NCI-H510A treated with DMSO at 0.1 percent for 48 hours (cell line): Measurements from ENCODE around the gene GRIA1.
"Not testable (repeated sequence)": the region's sequence is repeated elsewhere in the genome, so short reads cannot be mapped to it uniquely, and the experiment has no call there.

Experiments used
- DNase-seq: peaks from one replicate; lab custom pipeline; 2025; lab: John Stamatoyannopoulos, UW

GRIA1 gene

DNA sequence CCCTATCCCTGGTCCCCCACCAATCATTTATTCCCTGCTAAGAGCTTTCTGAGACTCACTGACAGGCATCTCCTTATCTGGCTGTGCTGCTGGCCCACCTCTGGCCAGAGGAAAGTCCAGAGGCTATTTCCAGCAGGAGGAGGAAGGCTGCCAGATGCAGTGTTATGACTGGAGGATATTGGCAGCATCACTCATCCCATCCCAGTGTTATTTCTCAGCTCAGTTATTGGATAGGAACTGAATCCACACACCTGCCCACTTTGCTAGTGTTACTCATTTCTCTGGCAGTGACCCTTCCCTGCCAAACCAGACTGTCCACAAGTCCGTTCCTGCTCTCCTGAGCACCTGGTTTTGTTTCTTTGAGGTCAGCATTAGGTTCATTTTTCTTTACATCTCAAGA is 228.2 kb downstream of the GRIA1 start:
- DNase-seq, result no peak

DNA sequence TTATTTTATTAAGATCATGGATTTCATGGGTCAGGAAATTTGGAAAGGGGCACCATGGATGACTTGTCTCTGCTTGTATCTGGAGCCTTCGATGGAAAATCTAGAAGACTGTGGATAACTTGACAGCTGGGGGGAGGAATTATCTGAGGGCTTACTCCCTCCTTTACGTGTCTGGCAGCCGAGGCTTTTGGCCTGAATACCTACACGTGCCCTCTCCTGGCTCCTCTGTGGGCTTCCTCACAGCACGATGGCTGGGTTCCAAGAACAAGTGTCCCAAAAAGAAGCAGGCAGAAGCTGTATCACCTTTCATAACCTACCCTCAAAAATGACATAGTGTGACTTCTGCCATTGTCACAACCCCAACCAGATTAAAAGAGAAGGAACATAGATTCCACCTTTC is 228.9 kb downstream of the GRIA1 start:
- no peak for DNase-seq

DNA sequence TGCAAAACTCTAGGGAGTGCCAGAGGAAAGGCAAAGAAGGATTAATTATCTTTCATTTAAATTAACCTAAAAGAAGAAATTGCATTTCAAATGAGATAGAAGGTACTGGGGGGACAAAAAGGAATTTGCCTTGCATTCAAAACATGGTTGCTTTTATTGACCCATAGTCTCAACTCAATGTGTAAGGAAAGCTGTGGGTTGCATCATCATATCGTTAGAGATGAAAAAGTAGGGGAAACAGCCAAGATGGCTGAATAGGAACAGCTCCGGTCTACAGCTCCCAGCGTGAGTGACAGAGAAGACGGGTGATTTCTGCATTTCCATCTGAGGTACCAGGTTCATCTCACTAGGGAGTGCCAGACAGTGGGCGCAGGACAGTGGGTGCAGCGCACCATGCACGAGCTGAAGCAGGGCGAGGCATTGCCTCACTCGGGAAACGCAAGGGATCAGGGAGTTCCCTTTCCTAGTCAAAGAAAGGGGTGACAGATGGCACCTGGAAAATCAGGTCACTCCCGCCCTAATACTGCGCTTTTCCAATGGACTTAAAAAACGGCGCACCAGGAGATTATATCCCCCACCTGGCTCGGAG is 232.6 kb downstream of the GRIA1 start:
- DNase-seq, result not testable (repeated sequence)

DNA sequence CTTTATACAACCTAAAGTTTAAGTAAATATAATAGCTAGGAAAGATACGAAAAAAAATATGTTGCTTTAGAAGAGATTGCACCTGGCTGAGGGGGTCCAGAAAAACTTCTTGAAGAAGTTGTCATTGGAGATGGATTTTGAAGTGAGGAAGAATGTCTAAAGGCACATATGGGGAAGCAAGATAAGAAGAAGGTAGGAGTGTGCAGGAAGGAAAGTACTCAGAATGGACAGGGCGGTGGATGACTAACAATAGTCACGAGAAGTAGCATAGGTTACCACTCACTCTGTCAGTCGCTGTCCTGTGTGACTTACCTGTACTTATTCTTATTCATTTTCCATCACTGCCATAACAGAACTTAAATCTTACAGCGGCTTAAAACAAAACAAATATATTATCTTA is 251.6 kb downstream of the GRIA1 start:
- no peak for DNase-seq

DNA sequence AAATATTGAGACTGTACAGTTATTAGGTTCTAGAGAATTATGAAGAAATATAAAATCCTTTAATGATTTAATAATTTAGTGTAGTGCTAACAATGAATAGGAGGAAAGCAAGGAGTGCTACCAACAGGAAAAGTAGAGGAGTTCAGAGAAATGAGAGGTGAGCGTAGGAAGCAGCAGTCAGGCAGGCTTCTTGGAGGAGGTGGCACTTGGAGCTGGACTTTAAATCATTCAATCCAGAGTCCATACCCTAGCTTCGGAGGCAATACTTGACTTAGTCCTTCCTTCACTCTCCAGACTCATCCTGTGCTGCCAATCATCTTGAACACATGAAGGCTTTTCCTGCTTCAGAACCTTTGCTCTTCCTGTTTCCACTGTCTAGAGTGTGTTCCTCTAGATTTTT is 254.3 kb downstream of the GRIA1 start:
- DNase-seq, result no peak

DNA sequence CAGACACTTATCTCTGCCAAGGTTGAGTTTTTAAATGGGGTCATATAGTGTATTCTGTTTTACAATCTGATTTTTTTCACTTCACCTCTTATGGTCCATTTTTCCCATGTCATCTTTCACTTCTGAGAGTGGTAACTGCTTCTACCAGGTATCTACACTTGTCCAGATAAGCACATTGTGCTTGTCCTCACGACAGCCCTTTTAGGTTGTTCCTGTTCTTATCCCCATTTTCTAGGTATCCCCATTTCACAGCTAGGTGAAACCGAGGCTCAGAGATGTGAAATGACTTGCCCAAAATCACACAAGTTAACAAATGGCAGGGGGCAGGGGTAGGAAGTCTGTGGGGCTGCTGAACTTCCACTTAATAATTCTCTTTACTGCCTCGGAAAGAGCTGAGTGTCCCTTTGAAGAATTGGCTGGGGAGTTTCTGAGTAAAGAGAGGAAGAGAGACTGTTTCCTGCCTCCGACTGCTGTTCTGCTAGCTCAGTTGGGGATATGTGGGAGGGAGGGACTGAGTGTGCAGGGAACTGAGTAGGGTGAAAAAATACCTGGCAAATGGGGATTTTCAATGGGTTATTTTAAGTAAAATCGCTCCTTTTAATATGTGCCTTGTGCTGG is 255.4 kb downstream of the GRIA1 start:
- DNase-seq, result no peak

DNA sequence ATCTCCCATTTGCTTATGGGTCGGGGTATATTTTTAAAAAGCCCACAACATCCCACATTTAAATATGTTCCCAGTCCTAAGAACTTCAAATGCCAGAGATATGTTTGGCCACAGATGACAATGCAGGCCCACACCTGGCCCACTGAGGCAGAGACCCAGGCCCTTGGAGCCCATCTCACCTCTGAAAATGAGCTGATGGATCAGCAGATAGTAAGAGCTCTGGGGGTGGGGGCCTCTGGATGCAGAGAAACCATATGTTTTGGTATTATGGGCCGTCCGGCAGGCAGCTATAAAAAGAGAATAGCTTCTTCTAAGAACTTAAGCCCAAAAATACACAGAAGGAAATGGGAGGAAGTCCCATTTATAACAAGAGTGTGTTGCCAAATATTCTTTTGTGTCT is 256.0 kb downstream of the GRIA1 start:
- DNase-seq, result no peak

DNA sequence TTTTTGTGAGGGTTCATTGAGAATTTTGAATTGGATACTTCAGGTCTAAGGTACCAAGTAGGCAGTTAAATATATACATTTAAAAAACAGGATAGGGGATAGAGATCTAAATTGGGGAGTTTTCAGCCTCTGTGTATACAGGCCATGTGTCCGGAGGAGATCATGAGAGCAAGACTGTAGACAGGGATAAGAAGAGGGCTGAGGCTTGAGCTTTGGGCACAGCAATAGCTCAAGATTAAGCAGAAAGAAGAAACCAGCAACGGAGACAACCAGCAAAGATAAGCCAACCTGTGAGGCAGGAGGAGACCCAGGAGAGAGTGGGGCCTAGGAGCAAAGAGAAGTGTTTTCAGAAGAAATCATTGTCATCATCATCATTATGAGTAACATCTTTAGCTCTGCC is 258.4 kb downstream of the GRIA1 start:
- no peak for DNase-seq

DNA sequence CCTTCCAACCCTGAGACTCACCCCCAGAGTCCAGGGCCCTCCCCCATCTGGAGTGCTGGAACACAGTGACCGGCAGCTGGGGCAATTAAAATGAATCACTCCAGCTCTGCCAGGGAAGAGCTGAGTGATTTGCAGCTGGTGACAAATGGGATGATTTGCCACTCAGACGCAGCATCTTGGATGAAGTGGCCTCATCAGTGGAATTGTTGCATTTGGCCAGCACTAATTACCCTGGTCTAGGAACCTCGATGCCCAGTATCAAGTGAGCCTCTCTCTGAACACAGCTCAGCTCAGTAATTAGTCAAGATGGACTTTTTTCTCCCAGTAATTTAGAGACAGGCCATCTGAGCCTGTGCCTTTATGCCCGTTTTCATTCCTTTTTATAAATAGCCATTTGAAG is 259.5 kb downstream of the GRIA1 start:
- DNase-seq, result peak; percentile 43

DNA sequence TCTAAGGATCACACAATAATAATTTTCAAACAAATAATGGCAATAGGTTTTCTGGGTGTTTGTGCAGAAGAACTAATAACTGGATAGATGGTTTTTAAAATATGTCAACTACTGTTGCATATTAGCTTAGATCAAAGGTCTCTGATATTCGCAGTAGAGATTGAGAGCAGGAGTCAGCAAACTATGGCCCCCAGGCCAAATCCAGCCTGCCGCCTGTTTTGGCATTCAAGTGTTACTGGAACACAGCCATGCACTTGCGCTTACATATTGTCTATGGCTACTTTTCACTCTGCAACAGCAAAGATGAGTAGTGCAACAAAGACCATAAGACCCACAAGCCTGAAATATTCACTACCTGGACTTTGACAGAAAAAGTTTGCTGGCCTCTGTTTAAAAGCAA is 260.8 kb downstream of the GRIA1 start:
- DNase-seq, result no peak

DNA sequence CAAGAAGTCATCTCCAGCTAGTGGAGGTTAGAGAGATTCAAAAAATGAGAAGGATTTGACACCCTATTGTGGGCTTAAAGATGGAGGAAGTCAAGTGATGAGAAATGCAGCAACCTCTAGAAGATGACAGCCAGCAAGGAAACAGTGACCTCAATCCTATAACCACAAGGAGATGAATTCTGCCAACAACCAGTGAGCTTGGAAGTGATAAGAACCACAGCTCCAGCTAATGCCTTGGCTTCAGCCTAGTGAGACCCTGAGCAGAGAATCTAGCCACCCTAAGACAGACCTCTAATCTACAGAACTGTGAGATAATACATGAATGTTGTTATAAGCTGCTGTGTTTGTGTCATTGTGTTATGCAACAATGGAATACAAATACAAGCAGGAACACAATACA is 262.4 kb downstream of the GRIA1 start:
- no peak for DNase-seq

DNA sequence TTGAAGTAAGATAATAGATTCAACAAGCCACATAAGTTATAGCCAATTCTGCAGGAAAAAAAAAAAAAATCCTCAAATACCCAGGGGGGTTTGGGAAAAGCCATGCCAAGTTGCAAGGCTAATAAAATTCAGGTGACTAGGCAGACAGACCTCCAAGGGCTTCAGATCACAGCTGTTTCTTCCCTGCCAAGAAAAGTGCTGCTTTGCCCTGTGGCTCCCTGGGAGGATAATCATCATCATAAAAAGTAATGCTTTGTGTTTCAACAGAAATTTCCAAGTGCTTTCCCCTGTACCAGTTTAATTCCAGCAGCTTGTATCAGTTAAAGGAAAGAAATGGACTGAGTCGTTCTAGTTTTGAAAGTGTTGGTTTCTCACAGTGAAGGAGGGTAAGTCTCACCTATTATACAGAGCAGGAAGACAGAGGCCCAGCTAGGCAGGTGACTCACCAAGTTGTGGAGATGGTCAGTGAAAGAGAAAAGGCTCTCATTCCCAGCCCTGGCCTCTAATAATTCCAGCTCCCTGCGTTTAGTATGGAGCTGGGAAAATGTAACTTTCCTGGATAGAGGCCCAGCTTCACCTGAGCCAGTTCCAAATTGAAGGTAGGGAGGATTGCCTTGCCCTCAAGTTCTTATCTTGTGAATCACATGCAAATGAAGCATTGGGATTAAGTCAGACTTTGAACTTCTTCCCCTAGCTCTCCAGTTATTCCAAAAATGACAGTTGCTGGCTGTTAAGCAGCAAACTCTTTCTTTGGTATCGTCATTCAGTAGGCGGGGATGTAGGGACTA is 263.4 kb downstream of the GRIA1 start:
- DNase-seq, result no peak

DNA sequence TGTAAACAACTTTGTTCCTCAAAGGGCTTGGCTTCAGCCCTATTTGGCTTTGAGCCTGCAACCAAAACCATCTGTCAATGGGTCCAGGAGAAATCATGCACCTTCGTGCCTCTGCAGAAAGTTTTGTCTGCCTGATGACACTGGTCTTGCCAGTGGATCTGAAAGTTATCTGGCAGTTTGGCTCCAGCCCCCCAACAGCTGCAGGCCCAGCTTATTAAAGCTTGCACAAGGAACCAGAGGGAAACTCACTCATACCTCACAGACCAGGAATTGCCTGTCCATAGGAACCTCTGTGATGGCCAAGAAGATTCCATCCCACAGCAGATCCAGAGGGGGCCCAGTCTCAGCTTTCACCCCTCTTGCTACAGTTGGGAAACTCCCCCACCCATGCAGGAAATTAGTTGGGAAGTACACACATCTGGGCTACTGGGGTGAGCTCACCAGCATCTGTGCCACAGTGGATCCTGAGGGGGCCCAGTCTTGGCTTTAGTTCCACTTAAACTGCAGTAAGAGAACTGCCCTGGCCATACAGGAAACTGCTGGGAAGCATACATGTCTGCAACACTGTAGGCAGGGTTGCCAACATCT is 265.5 kb downstream of the GRIA1 start:
- no peak for DNase-seq

DNA sequence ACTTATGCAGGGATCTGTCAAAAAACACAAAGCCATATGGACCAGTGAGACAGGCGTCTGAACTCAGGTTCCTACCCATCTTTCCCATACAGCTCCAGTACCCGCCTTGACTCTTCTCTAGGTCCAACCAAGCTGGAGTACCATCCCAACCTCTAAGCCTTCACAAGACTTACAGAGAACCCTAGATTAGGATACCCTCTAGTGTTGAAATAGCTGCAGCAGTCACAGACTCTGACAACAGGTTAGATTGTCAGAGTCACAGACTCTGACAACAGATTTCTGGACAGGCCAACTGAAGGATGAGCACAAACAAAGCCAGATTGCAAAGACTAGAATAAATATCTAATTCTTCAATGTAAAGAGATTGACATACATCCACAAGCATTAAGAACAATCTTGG is 266.1 kb downstream of the GRIA1 start:
- no peak for DNase-seq

DNA sequence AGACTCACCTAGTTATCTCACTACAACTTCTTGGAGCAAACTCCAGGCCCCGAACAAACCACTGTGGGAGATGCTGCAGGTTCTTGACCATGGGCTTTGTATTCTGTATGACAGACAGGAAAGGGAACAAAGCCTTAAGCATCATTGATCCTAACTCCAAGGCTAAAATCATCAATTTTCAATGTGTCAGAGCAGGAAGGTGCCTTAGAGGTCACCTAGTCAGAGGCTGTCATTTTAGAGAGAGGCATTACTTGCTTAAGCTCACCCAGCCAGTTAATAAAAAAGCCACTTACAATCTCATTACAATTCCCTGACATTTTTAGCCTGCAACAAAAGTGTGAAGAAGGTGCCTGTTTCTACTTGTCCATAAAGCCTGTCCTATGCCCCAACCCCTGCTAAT is 275.5 kb downstream of the GRIA1 start:
- DNase-seq, result no peak

DNA sequence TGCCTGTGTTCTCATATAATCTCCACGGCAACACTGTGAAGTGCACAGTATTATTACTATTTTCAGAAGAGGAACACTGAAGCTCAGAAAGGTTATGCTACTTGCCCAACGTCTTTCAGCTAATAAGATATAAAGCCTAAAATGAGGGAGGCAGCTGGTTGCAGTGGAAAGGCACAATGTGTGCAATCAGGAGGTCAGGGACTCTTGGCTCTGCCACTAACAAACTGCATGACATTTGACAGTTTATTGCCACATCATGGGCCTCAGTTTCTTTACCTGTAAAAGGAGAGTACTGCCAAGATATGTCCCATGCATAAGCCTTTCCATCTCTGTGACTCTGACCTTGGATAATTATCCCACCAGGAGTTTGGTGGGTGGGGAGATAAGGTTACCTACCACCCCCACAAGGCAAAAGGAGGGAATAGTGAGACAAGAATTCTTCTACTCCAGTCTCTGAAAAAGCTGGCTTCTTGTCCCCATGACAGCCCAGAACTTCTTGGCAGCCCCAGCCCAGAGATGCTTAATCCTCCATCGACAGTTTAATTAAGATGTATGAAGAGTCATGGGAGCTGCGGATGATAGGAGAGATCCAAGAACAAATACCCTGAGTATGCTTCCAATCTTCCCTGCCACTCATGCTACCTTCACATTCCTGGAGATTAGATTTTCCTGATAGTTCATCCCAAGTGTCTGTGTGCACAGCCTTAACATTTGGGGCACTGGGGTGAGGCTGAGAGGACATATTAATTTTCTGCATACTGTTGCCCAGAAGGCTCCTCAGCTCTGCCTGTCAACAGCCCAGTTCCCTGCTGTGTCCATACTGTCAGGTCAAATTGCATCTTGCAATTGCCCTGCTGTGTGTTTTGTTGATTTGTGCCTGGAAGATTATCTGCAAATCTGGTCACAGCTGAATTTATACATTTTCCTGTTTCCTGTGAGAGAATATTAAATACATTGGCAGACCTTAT is 277.0 kb downstream of the GRIA1 start:
- no peak for DNase-seq

DNA sequence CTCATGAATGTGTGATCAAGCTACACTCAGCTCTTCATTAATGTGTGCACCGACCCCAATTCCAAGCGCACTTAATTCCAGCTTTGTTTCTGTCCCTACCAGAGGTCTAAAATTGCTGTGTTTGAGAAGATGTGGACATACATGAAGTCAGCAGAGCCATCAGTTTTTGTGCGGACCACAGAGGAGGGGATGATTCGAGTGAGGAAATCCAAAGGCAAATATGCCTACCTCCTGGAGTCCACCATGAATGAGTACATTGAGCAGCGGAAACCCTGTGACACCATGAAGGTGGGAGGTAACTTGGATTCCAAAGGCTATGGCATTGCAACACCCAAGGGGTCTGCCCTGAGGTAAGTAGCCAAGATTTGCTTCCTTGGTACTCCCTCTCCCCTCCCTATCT is 279.6 kb downstream of the GRIA1 start:
- no peak for DNase-seq

DNA sequence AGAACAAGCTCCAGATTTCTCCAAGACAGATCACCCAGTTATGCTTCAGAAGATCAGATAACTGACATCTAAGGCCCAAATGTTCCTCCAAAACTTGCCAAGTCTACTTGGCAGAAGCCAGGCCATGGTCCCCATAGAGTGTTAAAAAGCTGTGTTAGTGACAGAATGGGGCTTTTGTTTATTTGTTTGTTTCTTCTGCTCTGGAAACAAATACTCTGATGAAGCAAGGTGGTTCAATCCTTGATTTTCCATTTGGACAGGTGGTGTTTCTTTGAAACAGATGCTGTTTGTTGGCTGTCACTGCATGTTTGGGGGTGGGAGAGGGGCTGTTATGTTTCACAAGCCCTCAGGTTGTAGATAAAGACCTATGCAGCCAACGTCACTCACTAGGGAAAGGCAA is 284.2 kb downstream of the GRIA1 start:
- no peak for DNase-seq

DNA sequence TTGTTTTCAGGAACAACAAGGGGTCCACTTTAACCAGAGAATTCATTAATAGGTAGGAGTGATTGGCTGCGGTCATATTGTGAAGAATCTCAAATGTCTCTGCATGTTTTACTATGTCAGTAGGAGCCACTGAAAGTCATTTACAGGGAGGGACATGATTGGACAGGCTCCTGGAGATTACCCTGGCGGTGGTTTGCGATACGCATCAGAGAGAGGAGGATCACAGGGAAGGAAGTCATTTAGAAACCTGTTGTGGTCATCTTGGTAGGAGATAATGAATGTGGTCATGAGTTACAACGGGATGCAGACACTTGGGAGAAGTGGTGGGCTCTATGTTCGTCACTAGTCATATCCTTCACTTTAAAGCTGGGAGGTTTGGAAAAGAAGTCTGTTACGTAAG is 285.5 kb downstream of the GRIA1 start:
- no peak for DNase-seq

DNA sequence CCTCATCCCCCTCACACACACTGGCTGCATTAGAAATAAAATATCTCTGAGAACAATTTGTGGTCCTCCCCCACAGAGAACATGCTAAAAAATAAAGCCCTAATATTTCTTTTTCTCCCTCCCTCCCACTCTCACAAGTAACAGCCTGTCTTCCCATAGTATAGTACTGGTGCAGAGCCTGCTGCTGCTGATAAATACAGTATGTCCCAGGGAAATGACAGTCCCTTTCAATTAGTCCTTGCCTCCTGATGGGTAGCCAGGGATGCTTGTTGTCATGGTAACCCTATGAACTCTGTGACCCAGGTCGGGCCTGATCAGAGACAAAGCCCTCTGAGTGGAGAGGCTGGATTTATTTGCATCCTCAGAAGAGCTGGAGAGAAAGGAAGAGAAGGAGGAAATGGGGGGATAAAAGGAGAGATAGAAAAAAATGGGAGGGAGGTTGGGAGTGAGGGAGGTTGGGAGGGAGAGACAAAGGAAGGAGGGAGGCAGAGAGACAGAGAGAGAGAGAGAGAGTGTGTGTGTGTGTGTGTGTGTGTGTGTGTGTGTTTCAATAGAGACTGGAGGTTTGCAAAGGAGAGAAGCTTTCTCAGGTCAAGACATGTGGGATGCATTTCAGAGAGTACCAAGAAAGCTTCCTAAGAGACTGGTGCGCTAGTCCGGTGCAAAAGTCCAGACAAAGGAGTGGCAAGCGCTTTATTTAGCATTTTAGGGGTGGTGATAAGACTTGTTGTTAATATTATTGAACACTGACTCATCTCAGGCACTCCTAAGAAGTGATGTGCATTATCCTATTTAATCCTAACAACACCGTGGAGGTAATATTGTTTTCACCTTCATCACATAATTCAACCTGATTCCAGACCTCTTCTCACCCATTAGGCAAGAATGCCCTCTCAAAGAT is 287.5 kb downstream of the GRIA1 start:
- DNase-seq, result no peak

DNA sequence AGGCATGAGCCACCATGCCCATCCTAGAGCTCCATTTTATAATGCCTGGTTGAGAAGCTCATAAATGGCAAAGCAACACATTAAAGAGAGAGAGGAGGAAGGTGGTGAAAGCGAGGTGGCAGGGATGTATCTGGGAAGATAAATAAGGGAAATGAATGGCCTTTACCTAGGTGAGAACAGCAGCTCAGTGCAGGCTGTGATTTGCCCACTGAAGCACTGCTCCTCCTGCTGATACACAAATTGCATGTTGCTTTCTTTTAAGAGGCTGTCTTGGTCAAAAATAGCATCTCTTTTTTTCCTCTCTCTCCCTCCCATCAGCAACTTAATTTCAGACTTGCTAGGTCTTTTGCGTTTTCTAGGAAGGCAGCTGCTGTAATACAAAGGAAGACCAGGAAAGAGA is 289.4 kb downstream of the GRIA1 start:
- DNase-seq, result no peak
